ENCODE data around the gene RIMS1. TPM values are rescaled to one million over a fixed set of nuclear protein-coding genes. Genes with fewer than 3 reads are reported as not detected.

The RIMS1 gene
- total RNA-seq, 1 donor = 0.63 TPM

DNA sequence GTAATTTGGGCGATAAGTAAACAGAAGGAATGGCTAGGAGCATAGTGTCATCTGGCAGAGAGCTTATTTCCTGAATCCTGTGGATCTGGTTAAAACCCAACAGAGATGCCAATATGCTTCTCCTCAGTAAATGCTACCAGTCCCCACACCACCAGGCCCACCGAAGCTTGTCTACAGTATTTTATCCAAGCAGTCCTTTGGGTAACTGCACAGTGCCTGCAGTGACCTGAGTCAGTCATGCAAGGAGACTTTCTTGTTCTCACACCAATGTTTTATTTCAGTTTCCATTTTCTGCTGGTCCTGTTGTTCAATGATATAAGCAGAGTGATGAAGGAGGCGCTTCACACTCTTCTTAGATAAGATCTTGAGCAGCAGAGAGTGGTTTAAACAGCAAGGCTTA, 326.3 kb downstream of the RIMS1 start:
- TF ChIP-seq, protein P1, sequence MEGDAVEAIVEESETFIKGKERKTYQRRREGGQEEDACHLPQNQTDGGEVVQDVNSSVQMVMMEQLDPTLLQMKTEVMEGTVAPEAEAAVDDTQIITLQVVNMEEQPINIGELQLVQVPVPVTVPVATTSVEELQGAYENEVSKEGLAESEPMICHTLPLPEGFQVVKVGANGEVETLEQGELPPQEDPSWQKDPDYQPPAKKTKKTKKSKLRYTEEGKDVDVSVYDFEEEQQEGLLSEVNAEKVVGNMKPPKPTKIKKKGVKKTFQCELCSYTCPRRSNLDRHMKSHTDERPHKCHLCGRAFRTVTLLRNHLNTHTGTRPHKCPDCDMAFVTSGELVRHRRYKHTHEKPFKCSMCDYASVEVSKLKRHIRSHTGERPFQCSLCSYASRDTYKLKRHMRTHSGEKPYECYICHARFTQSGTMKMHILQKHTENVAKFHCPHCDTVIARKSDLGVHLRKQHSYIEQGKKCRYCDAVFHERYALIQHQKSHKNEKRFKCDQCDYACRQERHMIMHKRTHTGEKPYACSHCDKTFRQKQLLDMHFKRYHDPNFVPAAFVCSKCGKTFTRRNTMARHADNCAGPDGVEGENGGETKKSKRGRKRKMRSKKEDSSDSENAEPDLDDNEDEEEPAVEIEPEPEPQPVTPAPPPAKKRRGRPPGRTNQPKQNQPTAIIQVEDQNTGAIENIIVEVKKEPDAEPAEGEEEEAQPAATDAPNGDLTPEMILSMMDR (IDR thresholded peaks at IDR 0.05; ENCODE audit: insufficient read depth, low read length) = no peak
- no peak for DNase-seq (ENCODE audit: low read depth)

DNA sequence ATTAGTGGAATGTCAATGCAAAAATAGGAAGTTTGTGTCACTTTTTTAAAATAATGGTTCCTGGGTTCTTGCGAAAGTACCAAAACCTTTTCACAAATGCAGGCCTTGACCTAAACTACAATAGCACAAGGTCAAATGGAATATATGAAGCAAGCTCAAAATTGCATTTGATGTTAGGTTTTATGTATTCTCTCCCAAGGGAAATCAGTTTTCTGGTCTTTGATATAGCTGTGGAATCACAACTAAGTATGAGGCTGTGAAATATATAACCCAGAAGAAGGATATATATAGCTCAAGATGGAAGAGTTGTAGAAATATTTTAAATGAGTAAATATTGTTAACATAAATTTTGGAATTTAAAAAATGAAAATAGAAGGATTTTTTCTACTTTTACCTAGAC, 327.3 kb downstream of the RIMS1 start:
- TF ChIP-seq, protein P1 (IDR thresholded peaks at IDR 0.05; ENCODE audit: insufficient read depth, low read length) = no peak
- H3K4me3 ChIP-seq (ENCODE audit: low read depth, low read length) = no peak overlapping the region
- no peak for DNase-seq (ENCODE audit: low read depth)

More for the DNA sequence above, 326.3 kb downstream of the RIMS1 start:
- H3K4me3 ChIP-seq (ENCODE audit: low read depth, low read length) = no peak overlapping the region

DNA sequence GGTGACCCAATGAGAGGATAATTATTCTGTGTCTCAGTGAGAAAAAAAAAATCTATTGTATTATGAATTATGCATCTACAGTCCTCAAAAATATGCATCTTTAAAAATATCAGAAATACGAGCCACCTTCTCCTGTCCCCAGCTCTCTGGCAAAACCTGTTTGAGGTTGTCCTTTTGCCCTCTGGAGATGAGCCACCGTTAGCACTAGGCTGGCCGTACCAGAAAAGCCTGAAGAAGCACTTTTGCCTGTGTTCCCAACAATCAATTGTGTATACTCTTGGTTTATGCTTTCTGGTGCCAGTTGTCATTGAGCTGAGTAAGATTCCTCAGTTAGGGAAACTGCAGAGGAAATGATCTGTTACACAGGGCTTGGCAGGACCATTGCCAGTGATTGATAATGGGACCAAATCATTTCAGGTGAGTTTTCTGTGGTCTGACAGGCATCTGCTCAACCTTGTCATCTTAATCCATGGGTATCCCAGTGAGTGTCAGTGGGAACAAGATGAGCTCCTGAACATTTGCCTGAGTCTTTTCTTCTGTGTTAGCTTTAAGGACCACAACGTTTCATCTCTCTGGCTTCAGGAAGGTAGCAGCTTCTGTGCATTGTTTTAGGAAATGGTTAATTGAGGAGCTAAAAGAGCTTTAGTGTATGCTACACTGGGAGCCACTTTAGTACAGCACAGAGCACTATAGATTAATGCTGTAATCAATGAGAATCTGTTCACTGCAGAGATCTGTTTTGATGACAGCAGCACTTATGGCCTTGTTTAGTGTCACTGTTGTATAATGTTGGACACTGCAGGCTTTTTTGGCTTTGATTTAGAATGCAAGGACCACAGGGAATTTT, 330.1 kb downstream of the RIMS1 start:
- no peak overlapping the region for H3K4me3 ChIP-seq (ENCODE audit: low read depth, low read length)
- no peak for DNase-seq (ENCODE audit: low read depth)
- TF ChIP-seq, protein P1 (IDR thresholded peaks at IDR 0.05; ENCODE audit: insufficient read depth, low read length) = no peak

DNA sequence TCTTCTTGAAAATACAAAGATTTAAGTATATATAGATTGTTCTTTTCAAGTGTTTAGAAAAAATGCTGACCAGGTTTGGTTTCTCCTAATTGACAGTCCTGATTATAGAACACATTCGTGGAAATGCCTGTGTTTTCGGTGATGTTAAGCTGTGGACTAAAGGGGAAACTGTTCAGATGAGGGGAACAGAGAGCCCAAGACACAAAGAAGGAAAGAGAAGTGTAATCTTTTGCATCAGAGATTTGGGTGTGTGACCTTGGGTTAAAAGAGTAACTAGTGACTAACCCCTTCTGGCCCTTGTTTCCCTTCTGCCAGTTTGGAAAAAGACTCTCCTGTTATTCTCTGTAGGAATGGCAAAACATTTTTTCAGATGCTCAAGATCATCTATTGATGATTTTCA, 331.3 kb downstream of the RIMS1 start:
- TF ChIP-seq, protein P1 (IDR thresholded peaks at IDR 0.05; ENCODE audit: insufficient read depth, low read length) = no peak
- no peak overlapping the region for H3K4me3 ChIP-seq (ENCODE audit: low read depth, low read length)
- DNase-seq (ENCODE audit: low read depth) = no peak

DNA sequence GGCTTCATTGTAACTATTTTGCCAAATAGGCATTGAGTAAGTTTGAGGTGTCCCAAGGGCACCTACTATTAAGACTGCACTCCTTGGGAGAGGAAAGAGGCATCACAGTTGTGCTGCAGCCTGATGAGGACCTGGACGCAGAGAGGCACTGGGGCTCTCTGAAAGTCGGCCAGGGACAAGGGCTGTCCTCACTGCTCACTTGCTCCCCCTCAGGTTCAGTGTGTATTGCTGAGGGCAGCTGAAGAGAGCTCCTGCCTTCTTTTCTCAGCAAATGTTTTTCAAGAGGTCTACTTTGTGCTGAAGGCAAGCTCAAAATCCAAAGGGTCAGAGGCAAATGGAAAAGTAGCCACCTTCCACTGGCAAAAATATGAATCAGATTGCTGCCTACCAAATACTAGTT, 331.8 kb downstream of the RIMS1 start:
- peak; percentile 1 for DNase-seq (ENCODE audit: low read depth)
- TF ChIP-seq, protein P1 (IDR thresholded peaks at IDR 0.05; ENCODE audit: insufficient read depth, low read length) = peak; percentile 53
- no peak overlapping the region for H3K4me3 ChIP-seq (ENCODE audit: low read depth, low read length)

DNA sequence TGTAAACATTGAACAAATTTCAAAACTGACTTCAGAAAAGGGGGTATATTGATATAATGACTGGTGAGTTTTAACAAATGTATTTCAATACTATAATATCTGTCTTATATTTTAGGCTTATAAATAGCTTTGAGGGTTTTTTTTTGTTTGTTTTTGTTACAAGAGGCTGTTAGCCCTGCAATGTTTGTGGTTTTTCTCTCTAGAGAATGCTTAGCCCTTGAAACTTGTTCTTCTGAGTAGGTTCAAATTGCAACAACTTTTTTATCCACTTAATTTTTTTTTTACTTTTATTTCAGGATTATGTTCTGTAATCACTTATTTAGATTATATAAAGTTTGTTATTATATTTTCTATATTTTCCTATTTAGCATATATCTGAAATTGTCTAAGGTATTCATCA, 333.2 kb downstream of the RIMS1 start:
- H3K4me3 ChIP-seq (ENCODE audit: low read depth, low read length) = no peak overlapping the region
- TF ChIP-seq, protein P1 (IDR thresholded peaks at IDR 0.05; ENCODE audit: insufficient read depth, low read length) = no peak
- no peak for DNase-seq (ENCODE audit: low read depth)
